K562 (cell line): ENCODE data around the gene ABI3BP. TPM values are rescaled to one million over a fixed set of nuclear protein-coding genes. Genes with fewer than 3 reads are reported as not detected.

Experiments used
- TAF1 ChIP-seq: IDR thresholded peaks from 2 replicates; pipeline ENCODE4 v1.6.1; 2011; ENCODE audit warnings: mild to moderate bottlenecking, low read length, moderate library complexity; ENCODE audit not compliant: insufficient read depth, control insufficient read depth, severe bottlenecking; ENCODE audit errors: extremely low read depth
- polyA plus RNA-seq, 8 experiments: library from polyadenylated mRNA; depleted of rRNA in 4 of 8; stranded (reverse) in 5 of 8; unstranded in 3 of 8; fragments of >200 nt; fragmentation: Nextera tagmentation in 2 of 8; fragmentation: Illumina TruSeq in 1 of 8; extraction: Ambion mirVana in 2 of 8; extraction: Trizol in 1 of 8; gene quantifications; 2 replicates each; pipeline versions ENCODE4 v1.2.1 to v1.2.3, GENCODE V29; 2011 to 2014; ENCODE audit warnings: inconsistent platforms in 1 of 8, missing spikeins in 1 of 8
- total RNA-seq, 7 experiments: library from RNA; depleted of rRNA in 6 of 7; stranded (reverse); fragments of >200 nt in 6 of 7; fragmentation: Illumina TruSeq in 2 of 7; extraction: Trizol in 2 of 7; gene quantifications; 2 replicates each; pipeline versions ENCODE4 v1.2.1 to v1.2.3, GENCODE V29; 2011 to 2021; ENCODE audit warnings: low replicate concordance in 1 of 7
- TF ChIP-seq, protein P1 (sequence below): fragments of 450-650 bp; IDR thresholded peaks from 2 replicates; pipeline ENCODE4 v1.6.1; 2016; ENCODE audit warnings: low read depth
- TF ChIP-seq, protein P2 (sequence below): sonication (generic); formaldehyde crosslinking; IDR thresholded peaks from 2 replicates; pipeline ENCODE4 v1.5.0; 2020; ENCODE audit warnings: missing genetic modification reagents

The ABI3BP gene
- total and polyA plus RNA-seq, 9 of the 15 experiments (the other 6 are each of a cell fraction or from before 2014, with no cell fraction given) = 0.01 to 0.24 (median 0.06) TPM; not detected in 5

DNA sequence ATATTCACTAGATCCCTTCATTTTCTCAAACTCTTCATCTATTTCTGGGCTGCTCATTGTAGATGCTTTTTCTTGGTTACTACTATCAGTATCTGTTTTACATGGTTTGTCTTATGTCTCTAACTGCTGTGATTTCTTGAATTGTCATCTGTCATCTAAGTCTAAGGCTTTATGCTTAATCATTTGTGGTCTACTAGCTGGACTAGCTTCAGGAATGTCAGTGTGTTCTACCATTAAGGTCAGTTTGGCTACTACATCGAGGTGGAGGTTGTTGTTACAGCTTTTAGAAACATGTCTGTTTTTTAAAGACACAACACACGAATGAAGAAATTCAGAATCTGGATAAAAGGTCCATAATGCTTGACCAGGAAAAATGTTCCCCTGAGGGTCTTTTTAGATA lies 82.2 kb downstream of the ABI3BP start (continued):
- TF ChIP-seq, protein P1, sequence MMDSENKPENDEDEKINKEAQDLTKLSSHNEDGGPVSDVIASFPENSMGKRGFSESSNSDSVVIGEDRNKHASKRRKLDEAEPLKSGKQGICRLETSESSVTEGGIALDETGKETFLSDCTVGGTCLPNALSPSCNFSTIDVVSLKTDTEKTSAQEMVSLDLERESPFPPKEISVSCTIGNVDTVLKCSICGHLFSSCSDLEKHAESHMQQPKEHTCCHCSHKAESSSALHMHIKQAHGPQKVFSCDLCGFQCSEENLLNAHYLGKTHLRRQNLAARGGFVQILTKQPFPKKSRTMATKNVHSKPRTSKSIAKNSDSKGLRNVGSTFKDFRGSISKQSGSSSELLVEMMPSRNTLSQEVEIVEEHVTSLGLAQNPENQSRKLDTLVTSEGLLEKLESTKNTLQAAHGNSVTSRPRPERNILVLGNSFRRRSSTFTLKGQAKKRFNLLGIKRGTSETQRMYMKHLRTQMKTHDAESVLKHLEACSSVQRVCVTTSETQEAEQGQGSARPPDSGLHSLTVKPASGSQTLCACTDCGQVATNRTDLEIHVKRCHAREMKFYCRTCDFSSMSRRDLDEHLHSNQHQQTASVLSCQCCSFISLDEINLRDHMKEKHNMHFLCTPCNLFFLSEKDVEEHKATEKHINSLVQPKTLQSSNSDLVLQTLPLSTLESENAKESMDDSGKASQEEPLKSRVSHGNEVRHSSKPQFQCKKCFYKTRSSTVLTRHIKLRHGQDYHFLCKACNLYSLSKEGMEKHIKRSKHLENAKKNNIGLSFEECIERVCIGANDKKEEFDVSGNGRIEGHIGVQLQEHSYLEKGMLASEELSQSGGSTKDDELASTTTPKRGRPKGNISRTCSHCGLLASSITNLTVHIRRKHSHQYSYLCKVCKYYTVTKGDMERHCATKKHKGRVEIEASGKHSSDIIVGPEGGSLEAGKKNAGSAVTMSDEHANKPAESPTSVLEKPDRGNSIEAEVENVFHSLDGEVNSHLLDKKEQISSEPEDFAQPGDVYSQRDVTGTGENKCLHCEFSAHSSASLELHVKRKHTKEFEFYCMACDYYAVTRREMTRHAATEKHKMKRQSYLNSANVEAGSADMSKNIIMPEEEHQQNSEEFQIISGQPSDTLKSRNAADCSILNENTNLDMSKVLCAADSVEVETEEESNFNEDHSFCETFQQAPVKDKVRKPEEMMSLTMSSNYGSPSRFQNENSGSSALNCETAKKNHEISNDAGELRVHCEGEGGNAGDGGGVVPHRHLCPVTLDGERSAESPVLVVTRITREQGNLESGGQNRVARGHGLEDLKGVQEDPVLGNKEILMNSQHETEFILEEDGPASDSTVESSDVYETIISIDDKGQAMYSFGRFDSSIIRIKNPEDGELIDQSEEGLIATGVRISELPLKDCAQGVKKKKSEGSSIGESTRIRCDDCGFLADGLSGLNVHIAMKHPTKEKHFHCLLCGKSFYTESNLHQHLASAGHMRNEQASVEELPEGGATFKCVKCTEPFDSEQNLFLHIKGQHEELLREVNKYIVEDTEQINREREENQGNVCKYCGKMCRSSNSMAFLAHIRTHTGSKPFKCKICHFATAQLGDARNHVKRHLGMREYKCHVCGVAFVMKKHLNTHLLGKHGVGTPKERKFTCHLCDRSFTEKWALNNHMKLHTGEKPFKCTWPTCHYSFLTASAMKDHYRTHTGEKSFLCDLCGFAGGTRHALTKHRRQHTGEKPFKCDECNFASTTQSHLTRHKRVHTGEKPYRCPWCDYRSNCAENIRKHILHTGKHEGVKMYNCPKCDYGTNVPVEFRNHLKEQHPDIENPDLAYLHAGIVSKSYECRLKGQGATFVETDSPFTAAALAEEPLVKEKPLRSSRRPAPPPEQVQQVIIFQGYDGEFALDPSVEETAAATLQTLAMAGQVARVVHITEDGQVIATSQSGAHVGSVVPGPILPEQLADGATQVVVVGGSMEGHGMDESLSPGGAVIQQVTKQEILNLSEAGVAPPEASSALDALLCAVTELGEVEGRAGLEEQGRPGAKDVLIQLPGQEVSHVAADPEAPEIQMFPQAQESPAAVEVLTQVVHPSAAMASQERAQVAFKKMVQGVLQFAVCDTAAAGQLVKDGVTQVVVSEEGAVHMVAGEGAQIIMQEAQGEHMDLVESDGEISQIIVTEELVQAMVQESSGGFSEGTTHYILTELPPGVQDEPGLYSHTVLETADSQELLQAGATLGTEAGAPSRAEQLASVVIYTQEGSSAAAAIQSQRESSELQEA = no peak
- TF ChIP-seq, protein P2, sequence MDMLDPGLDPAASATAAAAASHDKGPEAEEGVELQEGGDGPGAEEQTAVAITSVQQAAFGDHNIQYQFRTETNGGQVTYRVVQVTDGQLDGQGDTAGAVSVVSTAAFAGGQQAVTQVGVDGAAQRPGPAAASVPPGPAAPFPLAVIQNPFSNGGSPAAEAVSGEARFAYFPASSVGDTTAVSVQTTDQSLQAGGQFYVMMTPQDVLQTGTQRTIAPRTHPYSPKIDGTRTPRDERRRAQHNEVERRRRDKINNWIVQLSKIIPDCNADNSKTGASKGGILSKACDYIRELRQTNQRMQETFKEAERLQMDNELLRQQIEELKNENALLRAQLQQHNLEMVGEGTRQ (CRISPR knock-in tag) = no peak
- no peak for TF ChIP-seq TAF1
- TF ChIP-seq, all 486 proteins: peak for 0
